MM.1S (cell line): ENCODE measurements around the gene STX8.

Experiments
- DNase-seq: peaks from one replicate; pipeline ENCODE4 v3.0.0-alpha.2; 2015
- H2AFZ ChIP-seq: fragments of 300-600 bp; sonication (generic); 2 replicates; pipeline ENCODE4 v1.6.0; 2016; ENCODE audit warnings: antibody characterized with exemption, low read length
- H3F3A ChIP-seq: fragments of 300-600 bp; sonication (generic); 2 replicates; pipeline ENCODE4 v1.6.1; 2016; ENCODE audit warnings: mild to moderate bottlenecking, antibody characterized with exemption, low read length, moderate library complexity, mixed read lengths; ENCODE audit not compliant: insufficient read depth
- H3K27ac ChIP-seq: fragments of 300-600 bp; sonication (generic); 2 replicates; pipeline ENCODE4 v1.5.1; 2016; ENCODE audit warnings: mild to moderate bottlenecking, low read length
- H3K27me3 ChIP-seq: fragments of 300-600 bp; sonication (generic); replicated peaks from 2 replicates; pipeline ENCODE4 v1.6.0; 2016; ENCODE audit warnings: low read length; ENCODE audit not compliant: insufficient read depth
- H3K36me3 ChIP-seq: fragments of 300-600 bp; sonication (generic); replicated peaks from 2 replicates; pipeline ENCODE4 v1.6.1; 2016; ENCODE audit warnings: mild to moderate bottlenecking, low read length, mixed read lengths; ENCODE audit not compliant: insufficient read depth
- H3K4me1 ChIP-seq: fragments of 300-600 bp; sonication (generic); 2 replicates; pipeline ENCODE4 v1.6.1; 2016; ENCODE audit warnings: low read length, mixed read lengths
- H3K4me2 ChIP-seq: fragments of 300-600 bp; sonication (generic); 2 replicates; pipeline ENCODE4 v1.6.0; 2016; ENCODE audit warnings: low read depth, low read length
- H3K4me3 ChIP-seq: fragments of 300-600 bp; sonication (generic); 2 replicates; pipeline ENCODE4 v1.5.1; 2016; ENCODE audit warnings: low read length, mixed read lengths
- H3K79me2 ChIP-seq: fragments of 300-600 bp; sonication (generic); 2 replicates; pipeline ENCODE4 v1.6.1; 2016; ENCODE audit warnings: mixed run types, low read length, mixed read lengths
- H3K9ac ChIP-seq: fragments of 300-600 bp; sonication (generic); 2 replicates; pipeline ENCODE4 v1.6.1; 2016; ENCODE audit warnings: low read length, mixed read lengths
- H3K9me2 ChIP-seq: fragments of 300-600 bp; sonication (generic); replicated peaks from 2 replicates; pipeline ENCODE4 v1.6.1; 2016; ENCODE audit warnings: mild to moderate bottlenecking, low read length, mixed read lengths; ENCODE audit not compliant: insufficient read depth
- H3K9me3 ChIP-seq: fragments of 300-600 bp; sonication (generic); replicated peaks from 2 replicates; pipeline ENCODE4 v1.6.1; 2016; ENCODE audit warnings: mild to moderate bottlenecking, low read length, mixed read lengths; ENCODE audit not compliant: insufficient read depth
- H4K20me1 ChIP-seq: fragments of 300-600 bp; sonication (generic); 2 replicates; pipeline ENCODE4 v1.6.1; 2016; ENCODE audit warnings: mild to moderate bottlenecking, low read length, moderate library complexity, mixed read lengths; ENCODE audit not compliant: insufficient read depth
- CTCF ChIP-seq: fragments of 300-600 bp; sonication (generic); IDR thresholded peaks from 2 replicates; pipeline ENCODE4 v1.5.1; 2016; ENCODE audit warnings: antibody characterized with exemption, low read length, mixed read lengths
- EZH2 ChIP-seq: fragments of 300-600 bp; sonication (generic); optimal IDR thresholded peaks from 2 replicates; pipeline ENCODE3; 2017; ENCODE audit warnings: low read depth, mild to moderate bottlenecking, antibody characterized with exemption, low read length, mixed read lengths
- EZH2phosphoT487 ChIP-seq: fragments of 300-600 bp; sonication (generic); IDR thresholded peaks from 2 replicates; pipeline ENCODE4 v1.6.1; 2018; ENCODE audit warnings: antibody characterized with exemption, low read length

Gene STX8

GRCh38 chr17:9235346-9235745 lies 340.3 kb downstream of the STX8 start:
- H3K27me3 ChIP-seq: peaks cover 28% of the 10 kb centered on the region
- H3K27ac ChIP-seq: no peak overlapping the region
- no peaks in the 10 kb centered on the region for H3K36me3 ChIP-seq
- DNase-seq: no peak
- no peaks in the 10 kb centered on the region for H3K9me2 ChIP-seq
- no peak overlapping the region for H2AFZ ChIP-seq
- H3F3A ChIP-seq: no peaks in the 10 kb centered on the region
- no peaks in the 10 kb centered on the region for H3K79me2 ChIP-seq
- no peak overlapping the region for H3K4me3 ChIP-seq
- H3K4me1 ChIP-seq: no peaks in the 10 kb centered on the region
- no peak overlapping the region for H3K4me2 ChIP-seq
- TF ChIP-seq EZH2: no peak
- TF ChIP-seq CTCF: no peak
- TF ChIP-seq EZH2phosphoT487: no peak
- H3K9ac ChIP-seq: no peak overlapping the region
- no peaks in the 10 kb centered on the region for H3K9me3 ChIP-seq
- no peaks in the 10 kb centered on the region for H4K20me1 ChIP-seq

GRCh38 chr17:9234389-9234945 lies 341.2 kb downstream of the STX8 start:
- Histone ChIP-seq H3K9me3 (no peaks in the 10 kb centered on the region), H3K9ac (no peak overlapping the region), H3K4me3 (no peak overlapping the region), H3K9me2 (no peaks in the 10 kb centered on the region), H3K4me2 (no peak overlapping the region), H3K27me3 (peaks cover 29% of the 10 kb centered on the region), H3F3A (no peaks in the 10 kb centered on the region), H3K36me3 (no peaks in the 10 kb centered on the region), H3K27ac (no peak overlapping the region), H3K4me1 (no peaks in the 10 kb centered on the region), H3K79me2 (no peaks in the 10 kb centered on the region), H4K20me1 (no peaks in the 10 kb centered on the region), H2AFZ (no peak overlapping the region)
- TF ChIP-seq CTCF (no peak), EZH2 (no peak), EZH2phosphoT487 (no peak)
- DNase-seq: no peak

- H3K9me2 ChIP-seq: no peaks in the 10 kb centered on the region
- H3F3A ChIP-seq: no peaks in the 10 kb centered on the region
- TF ChIP-seq CTCF (no peak), EZH2phosphoT487 (no peak), EZH2 (no peak)
- no peak overlapping the region for H3K4me2 ChIP-seq
- H3K4me1 ChIP-seq: no peaks in the 10 kb centered on the region
- no peaks in the 10 kb centered on the region for H3K36me3 ChIP-seq
- H3K9ac ChIP-seq: no peak overlapping the region
- H4K20me1 ChIP-seq: no peaks in the 10 kb centered on the region
- DNase-seq: no peak
- H2AFZ ChIP-seq: no peak overlapping the region
- no peaks in the 10 kb centered on the region for H3K79me2 ChIP-seq
- no peaks in the 10 kb centered on the region for H3K9me3 ChIP-seq
- no peak overlapping the region for H3K27ac ChIP-seq
- no peak overlapping the region for H3K4me3 ChIP-seq
- H3K27me3 ChIP-seq: peaks cover 33% of the 10 kb centered on the region
Measured at GRCh38 chr17:9233761-9234160, 341.9 kb downstream of the STX8 start.
